CD4-positive, alpha-beta T cell treated with Interleukin-2 at 100 ng/mL for 4 hours (primary cell): Measurements from ENCODE around the gene CMTR1.
"Not testable (repeated sequence)": the region's sequence is repeated elsewhere in the genome, so short reads cannot be mapped to it uniquely, and the experiment has no call there.

ENCODE experiments used
- DNase-seq: peaks from one replicate; pipeline ENCODE4 v3.0.0-alpha.2; 2020; ENCODE audit warnings: low spot score

Gene CMTR1

DNA sequence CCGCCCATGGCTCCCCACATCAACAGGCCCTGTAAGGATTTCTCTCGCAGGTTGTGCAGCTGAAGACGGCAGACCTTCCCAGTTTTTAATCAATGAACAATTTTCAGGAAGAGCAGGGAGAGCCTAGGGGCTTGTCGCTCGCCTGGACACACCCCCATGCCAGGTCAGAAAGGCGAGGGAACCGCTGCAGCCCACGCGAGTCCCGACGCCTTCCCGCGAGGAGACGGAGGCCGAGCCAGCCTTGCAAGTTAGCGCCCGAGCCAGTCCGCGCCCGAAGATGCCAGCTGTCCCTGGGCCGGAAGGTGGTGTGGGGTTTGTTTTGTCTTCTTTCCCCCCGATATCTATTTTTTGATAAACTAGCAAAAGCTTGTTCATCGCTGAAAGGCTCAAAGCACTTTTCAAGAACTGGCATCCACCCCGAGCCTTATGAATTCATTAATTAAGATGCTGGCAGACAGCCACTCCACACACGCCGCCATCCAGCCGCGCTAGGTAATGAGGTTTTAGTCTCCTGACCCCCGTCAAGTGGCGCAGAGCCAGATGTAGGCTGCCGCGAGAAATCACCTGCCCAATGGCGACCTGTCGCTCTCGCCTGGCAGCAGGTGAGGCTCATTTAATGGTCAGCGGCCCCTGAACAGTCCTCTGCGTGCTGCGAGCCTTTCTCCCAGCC lies 60.1 kb downstream of the CMTR1 start:
- DNase-seq = no peak

DNA sequence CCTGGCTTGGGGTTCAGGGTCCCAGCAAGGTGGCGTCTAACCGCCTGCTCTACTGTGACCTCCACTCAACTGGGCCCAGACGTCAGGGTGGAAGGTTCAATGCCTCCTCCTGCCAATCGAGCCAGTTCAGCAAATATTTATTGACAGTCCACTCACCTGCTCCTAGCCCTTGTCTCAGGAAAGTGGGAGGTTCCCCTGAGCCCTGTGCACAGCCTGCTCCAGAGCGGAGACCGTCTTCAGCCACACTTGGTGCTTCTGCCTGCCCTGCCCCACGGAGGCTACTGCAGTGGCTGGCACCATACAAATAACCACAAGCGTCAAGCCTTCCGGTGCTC lies 60.6 kb downstream of the CMTR1 start:
- DNase-seq = no peak

DNA sequence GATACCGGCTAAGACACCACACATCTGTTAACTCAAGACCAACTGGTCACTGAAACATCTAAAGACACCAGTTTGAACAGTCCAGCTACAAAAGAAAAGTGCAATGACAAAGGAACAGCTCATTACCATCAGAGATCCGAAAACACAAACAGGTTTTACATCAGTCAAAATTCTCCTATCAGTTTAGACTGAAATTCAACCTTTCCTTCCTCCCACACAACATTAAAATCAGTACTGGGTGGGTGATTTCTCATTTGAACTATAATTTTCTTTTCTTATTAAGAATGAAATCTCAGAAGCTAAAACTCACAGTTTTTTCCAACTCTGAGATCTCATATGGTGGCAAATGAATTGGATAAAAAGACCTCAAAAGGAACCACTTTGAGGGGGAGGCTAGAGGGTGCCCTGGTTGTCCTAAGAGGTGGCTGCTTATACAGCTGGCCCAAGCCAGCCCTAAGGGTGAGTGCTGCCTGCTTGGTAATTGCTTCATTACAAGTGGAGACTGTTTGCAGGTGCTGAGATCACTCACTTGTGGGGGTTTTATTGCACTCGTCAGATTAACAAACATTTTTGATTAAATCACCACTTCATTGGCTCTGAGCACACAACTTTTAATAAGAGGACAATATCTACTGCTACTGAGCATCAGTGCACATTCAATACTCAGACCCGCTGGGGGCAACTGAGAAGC lies 62.4 kb downstream of the CMTR1 start:
- DNase-seq = no peak

- DNase-seq = no peak
Measured at GRCh38 chr6:37496951-37497885, 64.2 kb downstream of the CMTR1 start.

DNA sequence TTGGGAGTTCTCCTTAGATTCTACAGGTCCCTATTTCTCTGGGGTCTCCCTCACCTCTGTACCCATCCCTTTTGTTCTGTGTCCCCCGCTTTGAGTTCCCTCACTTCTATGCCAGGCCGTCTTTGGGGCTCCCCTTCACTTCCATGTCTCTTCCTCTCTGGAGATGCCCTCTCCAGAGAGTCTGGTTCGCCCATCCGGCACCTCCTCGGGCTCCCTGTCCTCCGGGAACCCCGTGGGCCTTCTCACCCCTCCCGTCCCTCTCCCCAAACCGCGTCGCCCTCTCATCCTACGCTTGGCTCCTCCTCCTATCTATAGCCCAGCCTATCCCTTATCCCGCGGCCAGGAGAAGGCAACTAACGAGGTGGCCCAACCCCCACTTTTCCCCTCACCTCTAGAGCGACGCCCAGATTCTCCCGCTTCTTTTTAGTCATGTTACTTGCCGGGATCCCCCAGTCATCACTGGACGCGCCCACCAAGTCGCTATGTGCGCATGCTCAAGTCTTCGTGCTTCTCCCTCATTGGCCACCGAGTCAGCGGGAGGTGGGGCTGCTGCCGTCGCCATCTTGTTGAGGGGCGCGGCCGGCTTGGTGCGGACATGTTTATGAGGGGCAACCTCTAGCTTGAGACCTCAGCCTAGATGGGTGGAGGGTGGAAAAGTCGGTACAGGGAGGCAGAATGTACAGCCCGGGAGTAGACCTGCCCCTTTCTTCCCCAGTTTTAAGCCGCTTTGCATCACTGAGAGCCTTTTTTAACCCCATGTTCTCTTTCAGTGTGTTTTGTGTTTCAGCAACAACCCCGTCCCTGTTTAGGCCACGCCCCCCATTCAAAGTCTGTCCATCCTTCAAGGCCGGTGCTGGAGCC lies 66.6 kb downstream of the CMTR1 start, which contains the start of gene CCDC167:
TSS of gene CCDC167 (minus strand) at position 461 of the 861 bp plus-strand sequence. CDS start at position 431, 30 bp downstream.
- peak; percentile 98 for DNase-seq

- DNase-seq = no peak
Measured at GRCh38 chr6:37500294-37500608, 67.2 kb downstream of the CMTR1 start.

DNA sequence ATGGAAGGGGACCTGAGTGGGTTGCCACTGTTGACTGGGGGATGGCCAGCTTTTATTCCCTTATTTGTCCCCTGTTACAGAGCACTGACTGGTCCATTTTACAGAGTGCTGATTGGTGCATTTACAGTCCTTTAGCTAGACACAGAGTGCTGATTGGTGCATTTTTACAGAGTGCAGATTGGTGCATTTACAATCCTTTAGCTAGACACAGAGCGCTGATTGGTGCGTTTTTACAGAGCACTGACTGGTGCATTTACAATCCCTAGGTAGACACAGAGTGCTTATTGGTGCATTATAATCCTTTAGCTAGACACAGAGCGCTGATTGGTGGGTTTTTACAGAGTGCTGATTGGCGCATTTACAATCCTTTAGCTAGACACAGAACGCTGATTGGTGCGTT lies 67.9 kb downstream of the CMTR1 start:
- DNase-seq = not testable (repeated sequence)

DNA sequence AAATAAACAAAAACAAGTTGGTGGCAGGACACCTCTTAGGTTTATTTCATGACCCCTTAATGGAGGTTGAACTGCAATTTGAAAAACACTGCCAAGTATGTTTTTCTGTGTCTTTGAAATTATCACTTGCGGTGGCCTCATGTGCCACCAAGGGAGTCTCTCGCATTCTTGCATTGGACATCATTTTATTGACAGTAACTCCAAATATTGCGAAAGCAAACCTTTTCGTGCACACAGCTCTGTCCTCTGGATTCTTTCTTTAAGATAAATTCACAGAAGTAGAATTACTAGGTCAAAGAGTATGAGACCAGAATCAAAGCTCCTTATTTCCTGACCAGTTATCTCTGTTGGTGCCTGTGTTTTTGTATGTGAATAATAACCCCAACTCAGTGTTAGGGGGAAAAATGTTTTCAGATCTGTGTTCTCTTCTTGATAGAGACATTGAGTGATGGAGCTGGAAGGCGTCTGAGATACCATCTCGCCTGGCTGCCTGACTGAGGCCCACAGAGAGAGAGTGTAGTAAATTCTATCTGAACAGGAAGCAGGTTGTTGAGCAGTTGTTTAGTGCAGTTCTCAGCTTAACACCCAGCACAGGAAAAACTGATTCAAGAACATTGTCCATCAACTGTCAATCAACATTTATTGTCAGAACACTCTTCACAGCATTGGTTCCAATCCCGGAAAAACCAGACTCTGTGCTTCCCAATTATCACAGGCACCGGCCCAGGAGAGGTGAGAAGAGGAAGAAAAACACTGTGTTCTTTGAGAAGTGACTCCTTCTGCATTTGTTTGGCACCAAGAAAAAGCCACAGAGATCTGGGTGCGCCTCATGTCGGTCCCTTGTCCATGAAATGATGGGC lies 68.8 kb downstream of the CMTR1 start:
- DNase-seq = peak; percentile 73

- DNase-seq = peak; percentile 92
Measured at GRCh38 chr6:37502703-37503291, 69.8 kb downstream of the CMTR1 start.

- DNase-seq = peak; percentile 48
Measured at GRCh38 chr6:37503309-37503965, 70.4 kb downstream of the CMTR1 start.

DNA sequence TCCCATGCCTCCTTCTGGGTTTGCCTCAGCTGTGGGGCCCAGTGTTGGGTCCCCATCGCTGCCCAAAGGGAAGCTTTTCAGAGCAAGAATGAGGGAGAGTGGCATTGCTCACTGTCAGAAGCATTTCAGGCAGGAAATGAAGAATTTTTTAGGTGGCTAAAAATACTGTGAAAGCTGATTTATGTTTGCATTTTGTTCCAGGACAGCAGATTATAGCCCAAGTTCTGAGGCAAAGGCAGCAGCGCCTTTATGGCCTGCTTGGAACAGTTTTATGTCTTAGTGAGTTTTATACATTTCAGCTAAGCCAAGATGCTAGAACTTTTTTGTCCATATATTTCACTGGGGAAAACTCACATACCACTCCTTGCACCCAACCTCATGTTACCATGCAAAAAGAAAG lies 71.0 kb downstream of the CMTR1 start:
- DNase-seq = no peak

- no peak for DNase-seq
Measured at GRCh38 chr6:37506479-37506878, 73.5 kb downstream of the CMTR1 start.

GRCh38 chr6:37507077-37507476 lies 74.1 kb downstream of the CMTR1 start:
- DNase-seq = no peak

GRCh38 chr6:37507690-37508421 lies 74.8 kb downstream of the CMTR1 start:
- DNase-seq = peak; percentile 65

GRCh38 chr6:37511201-37511600 lies 78.2 kb downstream of the CMTR1 start:
- no peak for DNase-seq

GRCh38 chr6:37511910-37512399 lies 78.9 kb downstream of the CMTR1 start:
- DNase-seq = no peak

DNA sequence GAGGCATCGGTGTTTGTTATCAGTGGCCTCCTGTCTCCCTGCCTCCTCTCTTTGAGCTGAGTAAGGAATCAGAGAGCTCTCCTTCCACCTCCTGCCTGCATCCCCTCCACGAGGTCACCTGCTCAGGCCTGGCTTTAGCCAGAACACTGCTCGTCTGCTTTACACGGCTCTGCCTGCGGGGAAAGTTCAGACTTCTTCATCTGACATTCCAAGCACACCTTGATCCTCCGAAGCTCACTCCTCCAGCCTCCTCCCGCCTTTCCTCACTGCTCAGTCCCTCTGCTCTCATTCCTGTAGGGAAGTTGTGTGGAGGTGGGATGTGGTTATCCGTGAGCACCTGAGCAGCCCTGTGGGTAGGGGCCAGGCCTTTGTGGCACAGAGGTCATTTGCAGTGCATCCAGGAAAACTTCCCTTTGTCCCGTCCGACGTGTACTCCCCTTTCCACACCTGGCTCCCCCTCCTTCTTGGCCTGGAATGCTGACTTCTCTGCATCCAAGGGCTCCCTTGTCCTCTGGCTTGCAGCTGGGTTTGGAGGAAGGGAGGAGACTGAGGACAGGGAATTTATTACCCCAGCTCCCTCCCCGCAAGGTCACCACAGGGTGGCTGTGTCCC lies 79.5 kb downstream of the CMTR1 start:
- no peak for DNase-seq

DNA sequence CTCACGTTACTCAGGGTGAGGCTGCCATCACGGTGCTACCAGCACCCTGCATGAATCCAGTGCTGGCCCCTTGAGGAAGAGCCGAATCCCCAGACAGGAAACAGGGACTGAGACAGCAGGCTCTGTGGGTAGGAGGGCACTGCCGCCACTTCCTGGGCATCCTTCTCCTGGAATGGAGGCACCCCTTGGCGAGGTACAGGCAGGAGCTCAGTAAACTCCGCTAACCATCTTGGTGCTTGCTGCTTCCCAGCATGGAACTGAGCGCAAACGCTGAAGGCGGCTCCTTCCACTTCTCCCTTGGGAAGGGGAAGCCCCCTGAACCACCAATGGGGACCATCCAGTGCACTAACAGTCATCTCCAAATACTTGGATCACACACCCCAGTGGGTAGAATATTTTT lies 80.1 kb downstream of the CMTR1 start:
- DNase-seq = no peak

GRCh38 chr6:37513576-37513975 lies 80.6 kb downstream of the CMTR1 start:
- no peak for DNase-seq
